Measurements from ENCODE around the gene PPIF.
A peak's percentile ranks its signal among the peaks of the same experiment; 100 is the strongest.
"Not testable (repeated sequence)": the region's sequence is repeated elsewhere in the genome, so short reads cannot be mapped to it uniquely, and the experiment has no call there.

PPIF gene

DNA sequence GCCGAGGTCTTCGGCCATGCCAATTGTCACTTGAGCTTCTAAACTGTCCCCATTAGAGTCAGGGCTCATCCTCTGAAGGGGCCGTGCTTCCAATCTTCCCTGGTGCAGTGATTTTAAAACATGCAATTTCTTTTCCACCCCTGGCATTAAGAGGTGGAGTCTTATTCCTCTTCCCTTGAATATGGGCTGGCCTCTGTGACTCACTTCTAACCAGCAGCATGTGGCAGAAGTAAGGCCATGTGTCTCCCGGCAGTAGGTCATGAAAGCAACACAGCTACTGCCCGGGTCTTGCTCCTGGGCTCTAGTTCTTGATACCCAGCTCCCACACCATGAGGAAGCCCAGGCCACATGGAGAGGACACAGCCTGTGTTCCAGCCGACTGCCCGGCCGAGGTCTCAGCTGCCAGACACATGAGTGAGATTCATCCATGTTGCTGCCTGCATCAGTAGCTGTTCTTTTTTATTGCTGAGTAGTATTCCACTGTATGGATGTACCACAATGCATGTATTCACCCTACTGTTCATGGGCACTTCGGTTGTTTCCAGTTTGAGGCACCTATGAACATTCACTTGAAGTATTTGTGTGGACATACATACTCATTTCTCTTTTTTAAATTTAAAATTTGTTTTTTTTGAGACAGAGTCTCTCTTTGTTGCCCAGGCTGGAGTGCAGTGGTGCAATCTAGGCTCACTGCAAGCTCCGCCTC, 14.5 kb upstream of the PPIF start:
- DNase-seq: not testable (repeated sequence)

DNA sequence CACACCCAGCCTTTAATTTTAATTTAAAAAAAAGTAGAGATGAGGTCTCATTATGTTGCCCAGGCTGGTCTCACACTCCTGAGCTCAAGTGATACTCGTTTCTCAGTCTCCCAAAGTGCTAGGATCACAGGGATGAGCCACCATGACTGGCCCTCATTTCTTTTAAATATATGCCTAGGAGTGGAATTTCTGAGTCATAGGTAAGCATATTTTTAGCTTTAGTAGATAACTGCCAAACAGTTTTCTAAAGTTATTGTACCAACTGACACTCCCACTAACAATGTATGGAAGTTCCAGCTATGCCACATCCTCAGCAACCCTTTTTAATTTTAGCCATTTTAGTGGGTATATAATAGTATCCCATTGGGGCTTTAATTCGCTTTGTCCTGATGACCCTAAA, 13.8 kb upstream of the PPIF start:
- DNase-seq: no peak

DNA sequence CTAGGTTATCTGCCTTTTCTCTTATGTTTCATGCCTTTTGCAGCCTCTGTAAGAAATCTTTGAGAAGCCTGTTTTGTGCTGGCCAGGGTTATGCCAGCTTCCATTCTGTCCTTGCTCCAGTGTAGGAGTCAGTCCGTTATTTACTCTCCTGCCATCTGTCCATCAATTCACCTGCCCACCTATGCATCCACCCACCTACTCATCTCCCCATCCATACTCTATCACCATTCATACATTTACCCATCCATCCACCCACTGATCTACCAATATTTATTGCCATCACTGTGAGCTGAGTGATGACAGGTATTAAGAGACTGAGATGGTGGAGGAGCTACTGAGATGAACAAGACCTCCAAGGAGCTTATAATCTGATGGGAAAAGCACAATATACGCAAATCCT, 12.7 kb upstream of the PPIF start:
- DNase-seq: no peak

GRCh38 chr10:79335094-79335469, 12.2 kb upstream of the PPIF start:
- DNase-seq: no peak

DNA sequence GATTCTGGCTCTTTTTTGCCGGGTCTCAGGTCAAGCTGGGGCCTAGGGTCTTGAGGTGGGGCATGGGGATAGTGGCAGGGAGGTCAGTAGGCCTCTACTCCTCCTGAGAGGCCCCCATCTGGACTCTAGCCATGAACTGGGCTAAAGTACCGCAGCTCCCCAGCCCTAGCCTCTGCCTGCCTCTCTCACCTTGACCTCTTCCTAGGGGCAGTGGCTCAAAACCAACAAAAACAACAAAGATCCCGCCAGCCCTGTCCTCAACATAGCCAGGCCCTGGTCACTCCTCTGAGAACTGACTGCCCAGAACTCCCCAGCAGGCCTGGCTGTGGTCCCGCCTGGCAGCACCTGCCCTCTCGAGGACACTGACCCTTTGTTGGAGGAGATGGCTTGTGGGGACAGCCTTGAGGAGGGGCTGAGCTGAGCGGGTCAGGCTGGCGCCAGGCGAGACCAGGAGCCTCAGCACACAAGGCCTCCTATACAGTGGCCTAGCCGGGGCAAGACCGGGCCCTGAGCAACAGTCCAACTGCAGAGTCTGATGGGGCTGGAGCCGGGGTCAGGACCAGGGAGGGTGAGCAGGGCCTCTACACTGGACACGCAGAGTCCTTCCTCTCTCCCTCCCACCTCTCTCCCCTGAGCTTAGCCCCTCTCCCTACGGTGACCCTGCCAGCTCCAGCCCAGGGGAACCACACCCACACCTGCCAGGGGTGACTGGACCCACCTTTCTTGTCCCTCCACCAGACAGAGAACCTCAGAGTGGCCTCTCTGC, 11.6 kb upstream of the PPIF start:
- no peak for DNase-seq

GRCh38 chr10:79336276-79336675, 11.0 kb upstream of the PPIF start:
- DNase-seq: no peak

DNA sequence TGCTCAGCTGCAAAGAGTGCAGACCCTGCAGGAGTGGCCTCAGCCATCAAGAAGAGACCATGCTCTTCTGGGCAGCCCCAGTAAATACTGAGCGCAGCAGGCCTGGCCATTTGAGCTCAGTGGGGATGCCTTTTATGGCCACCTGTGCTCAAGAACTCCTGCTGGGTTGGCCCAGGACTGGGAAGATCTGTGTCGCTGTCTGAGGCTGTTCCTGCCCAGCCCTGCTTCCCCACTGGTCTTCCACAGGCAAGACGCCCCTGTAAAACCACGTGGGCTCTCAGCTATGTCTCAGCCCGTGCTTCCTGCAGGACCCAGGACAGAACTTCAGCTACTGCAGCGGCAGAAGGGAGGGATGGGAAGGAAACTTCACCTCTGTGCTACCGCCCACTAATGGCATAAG, 10.5 kb upstream of the PPIF start:
- no peak for DNase-seq

GRCh38 chr10:79337783-79338469, 9.3 kb upstream of the PPIF start:
- DNase-seq: not testable (repeated sequence)

DNA sequence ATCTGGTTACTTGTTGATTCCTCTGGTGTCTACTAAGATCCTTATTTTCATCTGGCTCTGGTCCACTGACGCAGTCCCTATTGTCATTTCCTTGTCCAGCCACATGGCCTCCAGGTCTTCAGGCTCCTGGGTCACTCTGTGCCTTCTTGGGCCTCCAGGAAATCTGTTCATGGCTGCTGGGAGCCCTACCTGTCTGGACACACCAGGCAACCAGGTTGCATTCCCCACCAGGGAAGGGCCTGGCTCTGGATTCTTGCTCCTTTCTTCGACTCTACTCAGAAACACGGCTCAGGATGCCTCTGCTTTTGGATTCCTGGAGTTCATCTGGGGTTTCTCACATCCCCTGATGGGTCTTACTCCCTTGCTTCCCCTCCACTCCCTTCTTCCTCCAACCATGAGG, 8.0 kb upstream of the PPIF start:
- no peak for DNase-seq

DNA sequence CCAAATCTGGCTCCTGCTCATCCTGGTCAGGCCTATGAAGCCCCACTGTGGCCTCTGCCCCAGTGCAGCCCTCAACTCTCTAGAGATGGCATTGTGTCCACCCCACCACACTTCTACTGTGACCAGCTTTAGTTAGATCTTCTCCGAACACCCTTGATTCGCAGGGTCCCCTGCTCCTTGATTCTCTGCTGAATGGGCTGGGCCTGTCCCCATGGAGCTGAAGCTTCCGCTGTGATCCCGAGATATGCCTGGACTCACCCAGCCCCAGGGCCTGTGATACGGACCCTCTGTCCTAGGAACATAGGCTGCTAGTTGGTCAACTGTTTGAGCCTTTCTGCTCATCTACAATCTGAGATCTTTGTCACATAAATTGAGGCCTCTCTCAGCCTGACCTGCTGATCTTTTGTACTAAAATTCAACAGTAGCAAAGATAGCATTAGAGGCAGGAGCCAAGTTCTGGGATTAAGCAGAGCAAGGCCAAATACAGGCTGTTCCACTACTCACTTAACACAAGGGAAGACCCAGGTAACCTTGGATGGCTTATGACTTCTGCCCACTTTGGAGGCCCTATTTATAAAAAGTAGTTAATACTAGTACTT, 6.5 kb upstream of the PPIF start:
- no peak for DNase-seq

- no peak for DNase-seq
Measured at GRCh38 chr10:79342295-79342761, 4.9 kb upstream of the PPIF start.

DNA sequence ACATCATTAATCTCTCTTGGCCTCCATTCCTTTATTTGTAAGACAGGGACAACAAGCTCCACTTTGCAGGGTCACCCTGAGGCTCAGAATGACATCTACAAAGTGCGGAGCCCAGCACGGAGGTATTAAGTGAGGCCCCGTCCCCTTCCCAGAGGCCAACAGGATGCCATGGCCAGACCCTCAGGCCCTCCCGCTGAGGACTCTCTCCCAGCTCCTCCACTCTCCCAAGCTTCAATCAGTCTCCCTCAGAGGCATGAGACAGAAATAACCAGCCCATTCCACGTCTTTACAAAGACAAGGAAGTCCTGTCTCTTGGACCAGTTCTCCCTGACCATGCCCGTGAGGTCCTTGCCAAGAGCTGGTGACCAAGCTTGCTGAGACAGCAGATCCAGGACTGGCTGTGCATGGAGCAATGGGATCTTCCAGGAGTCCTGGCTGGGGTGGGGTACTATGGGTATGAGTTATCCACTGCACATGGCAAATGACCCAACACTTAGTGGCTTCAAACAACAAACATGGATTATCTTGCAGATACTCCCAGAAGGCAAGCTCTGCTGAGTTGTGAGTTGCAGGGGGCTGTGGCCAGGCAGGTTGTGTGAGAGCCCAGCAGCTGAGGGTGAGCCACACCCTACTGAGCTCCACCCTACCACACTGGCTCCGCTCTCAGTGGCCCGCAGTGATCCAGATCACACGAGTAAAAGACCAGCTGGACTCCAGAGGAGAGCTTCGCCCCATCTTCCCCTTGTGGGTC, 4.3 kb upstream of the PPIF start:
- DNase-seq: no peak

DNA sequence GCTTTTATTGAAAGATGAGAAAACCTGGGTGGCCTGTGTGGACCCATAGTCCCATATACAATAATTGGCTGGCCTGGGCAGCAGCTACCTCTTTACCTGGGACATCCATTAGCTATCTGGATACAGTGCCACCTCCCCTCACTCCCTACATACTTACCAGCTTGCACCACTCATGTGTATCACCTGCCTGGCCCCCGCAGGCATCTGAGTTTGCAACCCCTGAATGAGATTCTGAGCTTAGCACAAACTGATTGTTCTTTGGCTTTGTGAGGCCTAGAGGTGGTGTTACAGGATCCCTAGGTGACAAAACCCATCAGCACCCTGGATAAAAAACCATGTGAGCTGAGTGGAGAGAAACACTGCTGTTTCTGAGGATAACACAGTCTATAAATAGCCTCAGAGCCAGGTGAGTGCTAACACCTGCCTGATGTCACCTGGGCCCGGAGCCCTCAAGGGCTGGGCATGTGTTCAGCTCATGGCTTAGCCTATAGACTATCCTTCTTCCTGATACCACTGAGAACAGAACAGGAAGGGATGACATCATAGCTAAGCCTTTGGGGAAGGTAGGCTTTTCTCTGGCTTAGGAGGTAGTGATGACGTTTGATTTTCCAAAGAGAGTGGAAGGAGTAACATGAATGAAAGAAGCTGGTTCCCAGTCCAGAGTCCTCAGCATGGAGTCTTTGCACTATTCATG, 2.6 kb upstream of the PPIF start:
- peak; percentile 41 for DNase-seq

DNA sequence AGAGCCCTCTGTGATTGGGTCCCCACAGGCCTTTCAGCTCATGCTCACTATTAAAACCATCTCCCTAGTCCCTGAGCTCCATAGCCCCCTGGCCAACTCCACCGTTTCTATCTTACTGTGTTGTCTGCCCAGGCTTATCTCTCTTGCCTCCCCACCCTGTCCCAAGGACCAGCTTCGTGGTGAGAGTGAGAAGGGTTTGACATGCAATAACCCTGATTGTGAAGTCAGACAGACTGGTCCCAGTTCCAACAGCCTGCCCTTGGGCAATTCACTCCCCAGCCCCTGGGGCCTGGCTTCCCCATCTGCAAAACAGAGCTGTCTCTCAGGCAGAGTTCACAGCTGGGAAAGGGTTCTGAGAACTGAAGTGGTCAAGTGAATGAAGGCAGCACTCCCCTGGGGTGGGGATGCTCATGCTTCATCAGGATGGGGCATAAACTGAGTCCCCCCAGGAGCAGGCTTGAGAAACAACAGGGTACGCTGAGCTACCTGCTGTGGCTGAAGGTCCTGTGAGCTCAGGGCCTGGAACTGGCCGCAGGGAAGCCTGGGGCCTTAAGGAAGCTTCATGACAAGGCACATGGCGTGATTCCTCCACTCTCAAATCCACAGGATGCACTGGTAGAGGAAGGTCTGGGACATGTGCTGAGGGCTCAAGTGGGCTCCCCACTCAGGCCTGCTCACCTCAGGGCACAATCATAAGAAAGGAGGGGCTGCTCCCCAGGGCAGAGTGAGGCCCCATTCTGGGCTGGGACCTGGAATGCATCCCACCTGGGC, 1.8 kb upstream of the PPIF start:
- DNase-seq: no peak

DNA sequence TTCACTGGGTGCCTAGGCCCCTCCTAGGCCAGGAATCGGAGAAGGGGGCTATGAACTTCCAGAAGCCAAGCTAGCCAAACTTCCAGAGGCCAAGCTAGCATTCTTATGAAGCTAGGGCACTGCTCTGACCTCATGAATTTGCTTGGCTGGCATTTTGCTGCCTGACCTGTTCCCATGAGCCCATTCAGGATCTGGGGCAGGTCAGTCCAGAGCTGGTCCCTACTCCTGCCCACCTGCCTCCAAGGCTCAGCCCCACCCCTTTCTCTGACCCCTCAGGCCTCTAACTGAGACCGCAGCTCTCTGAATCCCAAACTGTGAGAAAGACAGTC, 1.3 kb upstream of the PPIF start:
- DNase-seq: no peak

DNA sequence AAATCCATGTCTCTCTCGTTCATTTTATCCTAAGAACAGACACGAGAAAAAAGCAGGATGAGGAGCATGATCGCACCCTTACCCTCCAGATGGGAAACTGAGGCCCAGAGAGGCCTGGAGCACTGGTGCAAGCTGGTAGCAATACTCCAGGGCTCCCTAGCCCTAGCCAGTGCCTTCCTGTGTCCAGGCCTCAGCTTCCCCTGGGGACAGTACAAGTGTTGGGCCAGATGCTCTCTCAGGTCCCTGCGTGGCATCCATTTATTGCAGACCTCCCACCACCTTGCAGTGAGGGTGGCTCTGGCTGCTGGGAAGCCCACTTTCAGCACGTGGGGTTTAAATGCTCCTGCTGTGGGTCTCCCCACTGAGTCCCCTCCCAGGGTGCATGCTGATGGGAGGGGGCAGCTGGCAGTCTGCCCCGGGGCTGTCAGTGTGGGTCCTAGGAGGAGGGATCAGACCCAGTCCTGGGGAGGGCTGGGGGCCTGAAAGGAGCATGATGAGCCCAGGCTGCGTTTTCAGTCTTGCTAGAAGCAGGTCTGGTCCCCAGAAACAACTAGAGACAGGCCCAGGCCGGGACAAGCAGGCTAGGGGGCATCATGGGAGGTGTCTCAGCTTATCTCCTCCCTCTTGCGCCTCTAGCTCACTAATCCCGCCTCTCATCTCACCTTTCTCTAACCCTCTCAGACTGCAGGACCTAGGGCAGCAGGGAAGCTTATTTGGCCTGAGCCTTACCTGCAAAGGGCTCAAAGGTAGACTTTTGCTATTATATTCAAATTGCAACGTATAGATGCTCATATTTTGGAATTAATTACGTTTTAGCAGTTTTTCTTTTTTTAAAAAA, 662 bp upstream of the PPIF start:
- DNase-seq: no peak

DNA sequence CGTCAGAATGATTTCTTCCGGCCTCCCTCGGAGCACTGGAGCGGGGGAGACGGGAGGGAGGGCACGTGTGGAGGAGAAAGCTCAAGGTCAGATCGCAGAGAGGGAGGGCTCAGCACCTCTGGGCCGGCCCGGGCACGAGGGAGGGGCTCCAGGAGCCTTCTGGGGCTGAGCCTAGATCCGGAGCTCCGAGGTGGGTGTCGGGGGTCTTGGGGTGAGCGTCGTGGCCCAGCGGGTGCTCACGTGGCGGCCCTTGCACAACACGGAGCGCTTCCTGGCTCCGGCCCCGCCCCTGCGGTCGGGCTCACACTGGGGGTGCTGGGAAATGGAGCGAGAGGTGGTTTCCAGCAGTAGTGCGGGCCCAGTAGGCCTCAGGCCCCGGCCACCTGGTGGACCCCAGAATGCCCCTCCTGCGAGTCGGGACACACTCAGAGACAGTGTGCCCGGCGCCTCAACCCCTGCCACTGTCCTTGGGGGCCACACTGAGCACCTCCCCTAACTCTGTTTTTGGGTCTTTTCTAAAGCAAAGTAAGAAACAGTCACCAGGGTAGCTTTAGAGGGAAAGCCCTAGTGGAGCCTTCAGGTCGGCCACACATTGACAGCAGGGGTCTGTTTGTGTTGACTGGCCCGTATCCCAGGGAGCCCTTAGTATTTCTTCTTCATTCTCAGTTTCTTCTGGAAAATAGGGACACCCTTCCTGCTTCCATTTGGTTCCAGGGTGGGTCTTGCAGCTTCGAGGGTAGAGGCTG, 798 bp downstream of the PPIF start:
- DNase-seq: no peak

DNA sequence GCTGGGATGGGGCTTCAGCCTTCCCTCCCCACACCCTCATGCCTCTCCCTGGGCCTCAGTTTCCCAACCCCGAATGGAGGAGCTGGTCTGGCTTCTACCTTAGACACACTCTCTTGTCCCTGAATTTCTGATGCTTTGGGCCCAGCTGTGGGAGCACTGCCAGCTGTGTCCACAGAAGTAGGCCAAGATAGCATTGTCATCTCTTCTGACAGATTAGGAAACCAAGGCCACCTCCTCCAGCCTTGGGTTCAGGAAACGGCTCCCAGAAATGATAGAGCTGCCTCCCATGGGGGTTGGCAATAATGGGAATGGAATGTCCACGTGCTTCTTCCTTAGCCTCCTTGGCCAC, 1.3 kb downstream of the PPIF start:
- no peak for DNase-seq

GRCh38 chr10:79349072-79349491, 1.8 kb downstream of the PPIF start:
- DNase-seq: no peak

Measured in NCI-H1105 treated with DMSO at 0.1 percent for 48 hours (cell line).